ENCODE measurements around the gene USP24.

USP24 gene

GRCh38 chr1:55144886-55145285 is 70.3 kb downstream of the USP24 start:
- H3K4me3 ChIP-seq (ENCODE audit: low read length): no peak overlapping the region
- DNase-seq (ENCODE audit: low read depth): no peak
- TF ChIP-seq CTCF (IDR thresholded peaks at IDR 0.05; ENCODE audit: insufficient read depth, low read depth, low read length, missing control alignments): no peak

DNA sequence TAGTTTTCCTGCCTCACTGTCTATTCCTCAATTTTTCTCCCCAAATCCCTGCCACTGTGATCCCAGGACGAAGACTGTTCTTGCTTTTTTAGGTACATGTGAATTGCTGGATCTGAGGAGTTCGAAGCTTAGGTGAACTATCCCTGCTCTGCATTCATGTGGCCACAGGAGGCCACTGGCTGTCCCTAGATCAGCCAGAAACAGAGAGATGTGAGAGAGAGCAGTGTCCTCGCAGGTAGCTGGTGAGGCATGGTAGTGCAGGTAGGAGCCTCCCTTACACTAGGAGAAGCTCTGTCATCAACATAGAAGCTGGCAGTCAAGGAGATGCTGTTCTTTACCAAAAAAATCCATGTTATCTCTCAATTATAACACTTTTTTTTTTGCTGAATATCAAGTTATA is 71.5 kb downstream of the USP24 start:
- H3K4me3 ChIP-seq (ENCODE audit: low read length): no peak overlapping the region
- TF ChIP-seq CTCF (IDR thresholded peaks at IDR 0.05; ENCODE audit: insufficient read depth, low read depth, low read length, missing control alignments): peak; percentile 37
- DNase-seq (ENCODE audit: low read depth): no peak

- TF ChIP-seq CTCF (IDR thresholded peaks at IDR 0.05; ENCODE audit: insufficient read depth, low read depth, low read length, missing control alignments): no peak
- no peak for DNase-seq (ENCODE audit: low read depth)
- H3K4me3 ChIP-seq (ENCODE audit: low read length): no peak overlapping the region
Observed at GRCh38 chr1:55141295-55141893, 73.8 kb downstream of the USP24 start.

DNA sequence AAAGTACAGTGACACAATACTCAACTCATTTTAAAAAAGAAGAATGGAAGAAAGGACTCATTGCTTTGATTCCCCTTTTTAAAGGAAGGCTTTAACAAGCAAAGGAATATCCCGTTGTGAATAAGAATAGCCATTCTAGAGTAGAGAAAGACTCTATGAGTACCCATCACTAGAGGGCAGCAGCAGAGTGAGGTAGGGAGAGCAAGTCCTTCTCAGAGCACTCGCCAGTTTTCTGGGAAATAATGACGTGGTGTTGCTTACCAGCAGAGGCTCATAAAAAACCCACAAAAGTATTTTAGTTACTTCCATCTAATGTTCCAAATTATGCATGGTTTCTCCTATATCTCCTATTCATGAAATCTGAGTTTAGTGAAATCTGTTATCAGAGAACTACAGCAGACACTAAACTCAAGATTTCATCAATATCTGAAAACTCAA is 74.6 kb downstream of the USP24 start:
- TF ChIP-seq CTCF (IDR thresholded peaks at IDR 0.05; ENCODE audit: insufficient read depth, low read depth, low read length, missing control alignments): peak; percentile 91
- DNase-seq (ENCODE audit: low read depth): peak; percentile 81
- H3K4me3 ChIP-seq (ENCODE audit: low read length): no peak overlapping the region

- DNase-seq (ENCODE audit: low read depth): no peak
- TF ChIP-seq CTCF (IDR thresholded peaks at IDR 0.05; ENCODE audit: insufficient read depth, low read depth, low read length, missing control alignments): no peak
- H3K4me3 ChIP-seq (ENCODE audit: low read length): no peak overlapping the region
Observed at GRCh38 chr1:55140137-55140536, 75.0 kb downstream of the USP24 start.

GRCh38 chr1:55138823-55139222 is 76.3 kb downstream of the USP24 start:
- no peak for DNase-seq (ENCODE audit: low read depth)
- TF ChIP-seq CTCF (IDR thresholded peaks at IDR 0.05; ENCODE audit: insufficient read depth, low read depth, low read length, missing control alignments): no peak
- no peak overlapping the region for H3K4me3 ChIP-seq (ENCODE audit: low read length)

- DNase-seq (ENCODE audit: low read depth): no peak
- H3K4me3 ChIP-seq (ENCODE audit: low read length): no peak overlapping the region
- TF ChIP-seq CTCF (IDR thresholded peaks at IDR 0.05; ENCODE audit: insufficient read depth, low read depth, low read length, missing control alignments): no peak
Observed at GRCh38 chr1:55134152-55134808, 80.9 kb downstream of the USP24 start.

Measured in epithelial cell of esophagus (primary cell).